Activated T-cell treated with anti-CD3 and anti-CD28 coated beads, Interleukin-2, amount 50 U/mL, for 1 hour (primary cell): ENCODE results near the gene CLPX.
"Not testable (repeated sequence)": the region's sequence is repeated elsewhere in the genome, so short reads cannot be mapped to it uniquely, and the experiment has no call there.

Experiments
- DNase-seq: peaks from one replicate; pipeline ENCODE4 v3.0.0-alpha.2; 2020

The CLPX gene

DNA sequence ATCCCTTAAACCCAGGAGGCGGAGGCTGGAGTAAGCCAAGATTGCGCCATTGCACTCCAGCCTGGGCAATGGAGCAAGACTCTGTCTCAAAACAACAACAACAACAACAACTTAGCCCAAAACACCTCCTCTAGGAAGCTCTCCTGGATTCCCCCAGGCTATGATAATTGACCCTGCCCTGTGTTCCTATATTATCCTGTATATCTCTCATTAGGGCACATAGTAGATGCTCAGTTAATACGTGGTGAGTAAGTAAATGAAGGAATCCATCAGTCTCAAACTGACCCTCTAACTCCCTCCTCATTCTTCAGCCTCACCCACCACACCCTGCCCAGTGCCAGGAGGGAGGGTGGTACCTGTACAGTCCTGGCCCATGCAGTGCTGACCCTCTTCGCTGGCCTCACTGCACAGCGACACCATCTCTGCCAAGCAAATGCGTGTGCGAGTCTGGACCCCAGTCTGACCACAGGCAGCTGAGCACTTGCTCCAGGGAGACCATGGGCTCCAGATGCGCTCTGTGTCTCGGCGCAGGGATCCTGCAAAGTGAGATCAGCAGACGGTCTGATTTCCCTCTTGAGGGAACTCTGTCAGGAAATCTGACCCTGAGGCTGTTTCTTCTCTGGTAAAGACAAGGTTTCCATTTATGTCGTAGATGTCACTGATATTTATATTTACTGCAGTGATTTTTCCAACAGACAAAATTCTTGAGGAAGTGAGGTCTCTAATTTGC, 20.0 kb upstream of the CLPX start:
- no peak for DNase-seq

DNA sequence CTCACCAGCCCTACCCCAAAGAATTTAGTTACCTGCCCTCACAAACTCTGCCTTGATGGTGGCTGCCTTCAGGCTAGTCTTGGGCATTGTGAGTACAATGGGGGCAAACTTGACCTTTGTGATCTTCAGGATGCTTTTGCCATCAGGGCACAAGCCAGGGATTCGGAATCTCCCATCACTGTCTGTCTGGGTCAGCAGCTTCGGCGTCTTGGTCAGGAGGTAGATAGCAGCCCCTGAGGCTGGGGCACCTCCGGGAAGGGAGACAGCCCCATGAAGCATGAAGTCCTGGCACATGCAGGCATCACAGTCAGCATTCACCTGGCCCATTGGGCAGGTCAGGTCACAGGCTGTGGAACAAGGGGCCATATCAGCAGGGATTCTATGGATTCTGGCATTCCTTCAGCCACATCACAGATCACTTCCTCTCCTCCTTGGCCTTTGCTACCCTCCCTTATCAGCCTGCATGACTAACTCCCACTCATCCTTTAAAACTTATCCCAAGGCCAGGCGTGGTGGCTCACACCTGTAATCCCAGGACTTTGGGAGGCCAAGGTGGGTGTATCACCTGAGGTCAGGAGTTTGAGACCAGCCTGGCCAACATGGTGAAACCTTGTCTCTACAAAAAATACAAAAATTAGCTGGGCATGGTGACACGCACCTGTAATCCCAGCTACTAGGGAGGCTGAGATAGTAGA, 19.2 kb upstream of the CLPX start:
- no peak for DNase-seq

DNA sequence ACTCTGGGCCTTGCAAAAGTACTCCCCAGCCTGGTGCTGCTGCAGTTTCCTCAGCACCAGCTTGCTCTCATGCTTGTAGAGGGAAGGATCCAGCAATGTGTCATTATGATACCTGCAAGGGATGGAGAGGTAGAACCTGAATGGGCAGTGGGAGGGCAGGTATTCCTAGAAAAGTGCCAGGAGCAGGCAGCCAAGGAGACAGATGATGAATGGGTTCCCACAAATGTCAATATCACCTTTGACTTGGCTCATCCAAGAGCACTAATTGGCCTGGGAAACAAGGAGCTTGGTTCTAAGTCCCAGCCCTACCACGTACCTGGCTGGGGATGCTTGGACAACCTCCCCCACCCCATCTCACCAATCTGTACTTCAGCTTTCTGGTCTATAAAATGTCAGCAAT, 16.8 kb upstream of the CLPX start:
- DNase-seq, result no peak

DNA sequence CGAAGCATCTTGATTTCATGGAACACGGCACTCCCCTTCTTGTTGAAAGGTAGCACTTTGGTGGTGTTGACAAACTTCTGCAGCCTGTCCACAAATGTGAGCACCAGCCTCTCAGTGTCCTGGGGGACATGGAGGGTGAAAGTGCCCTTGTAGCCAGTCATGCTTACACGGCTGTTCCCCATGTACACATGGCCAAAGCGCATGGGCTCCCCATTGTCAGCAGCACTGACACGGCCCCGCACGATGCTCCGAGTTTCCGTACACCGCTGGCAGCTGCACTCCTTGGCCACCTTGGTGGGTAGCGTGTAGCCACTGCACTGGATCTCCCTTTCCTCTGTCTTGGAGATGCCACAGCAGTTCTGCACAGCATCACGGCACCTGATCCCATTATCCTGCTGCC, 13.4 kb upstream of the CLPX start:
- DNase-seq, result no peak

DNA sequence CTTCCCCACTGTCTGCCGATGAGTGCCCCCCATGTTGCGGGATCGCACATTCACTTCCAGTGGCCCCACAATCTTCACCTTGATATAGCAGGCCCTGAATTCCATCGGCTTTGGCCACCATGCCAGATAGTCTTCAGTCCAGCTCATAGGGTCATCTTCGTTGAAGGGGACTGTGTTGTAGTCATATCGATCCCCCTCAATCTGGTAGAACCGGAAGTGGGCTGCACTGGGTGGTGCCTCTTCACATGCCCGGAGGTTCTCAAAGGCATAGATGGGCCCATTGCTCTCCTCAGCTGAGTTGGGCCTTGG, 12.1 kb upstream of the CLPX start:
- DNase-seq, result no peak

- DNase-seq, result no peak
Observed at GRCh38 chr15:65196637-65197336, 11.6 kb upstream of the CLPX start.

GRCh38 chr15:65195548-65195923, 10.4 kb upstream of the CLPX start:
- DNase-seq, result no peak

- DNase-seq, result no peak
Observed at GRCh38 chr15:65194826-65195547, 9.8 kb upstream of the CLPX start.

GRCh38 chr15:65192016-65192415, 6.9 kb upstream of the CLPX start:
- no peak for DNase-seq

DNA sequence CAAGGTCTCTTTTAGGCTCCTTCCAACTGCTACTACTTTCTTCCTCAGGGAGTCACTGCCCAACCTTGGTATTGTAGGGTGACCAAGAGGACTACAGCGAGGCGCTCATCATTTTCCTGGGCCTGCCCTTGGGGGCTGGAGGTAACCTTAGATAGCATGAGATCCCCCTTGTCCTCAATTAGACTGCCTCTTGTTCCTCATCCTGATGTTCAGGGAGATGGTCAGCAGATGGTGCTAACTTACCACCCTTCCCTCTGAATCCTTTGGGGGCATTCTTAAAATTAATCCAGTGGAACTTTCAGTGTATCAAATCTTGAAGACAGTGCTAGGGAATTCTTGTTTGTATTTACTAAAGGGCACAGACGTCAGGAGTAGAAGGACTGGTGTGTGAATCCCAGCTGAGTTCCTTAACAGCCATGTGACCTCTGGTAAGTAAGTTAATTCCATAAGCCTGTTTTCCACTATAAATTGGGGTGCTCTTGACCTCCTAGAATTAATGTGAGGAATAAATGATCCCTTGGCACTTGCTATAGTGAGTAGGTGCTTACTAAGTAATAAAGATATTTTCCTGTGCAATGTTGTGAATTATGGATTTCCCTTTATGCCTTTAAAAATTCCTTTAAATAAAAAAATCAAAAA, 4.1 kb upstream of the CLPX start:
- no peak for DNase-seq

DNA sequence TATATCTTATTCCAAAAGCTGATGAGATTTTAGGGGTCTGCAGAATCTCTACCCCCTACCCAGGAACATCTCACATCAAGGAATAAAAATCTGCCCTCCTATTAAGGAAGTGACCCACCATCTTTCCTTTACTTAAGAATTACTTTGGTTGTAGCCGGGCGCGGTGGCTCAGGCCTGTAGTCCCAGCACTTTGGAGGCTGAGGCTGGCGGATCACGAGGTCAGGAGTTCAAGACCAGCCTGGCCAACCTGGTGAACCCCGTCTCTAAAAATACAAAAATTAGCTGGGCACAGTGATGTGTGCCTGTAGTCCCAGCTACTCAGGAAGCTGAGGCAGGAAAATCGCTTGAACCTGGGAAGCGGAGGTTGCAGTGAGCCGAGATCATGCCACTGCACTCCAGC, 3.3 kb upstream of the CLPX start:
- DNase-seq, result not testable (repeated sequence)

- peak; percentile 51 for DNase-seq
Observed at GRCh38 chr15:65184305-65184867, 756 bp downstream of the CLPX start.

GRCh38 chr15:65183865-65184159, 1.3 kb downstream of the CLPX start:
- no peak for DNase-seq

DNA sequence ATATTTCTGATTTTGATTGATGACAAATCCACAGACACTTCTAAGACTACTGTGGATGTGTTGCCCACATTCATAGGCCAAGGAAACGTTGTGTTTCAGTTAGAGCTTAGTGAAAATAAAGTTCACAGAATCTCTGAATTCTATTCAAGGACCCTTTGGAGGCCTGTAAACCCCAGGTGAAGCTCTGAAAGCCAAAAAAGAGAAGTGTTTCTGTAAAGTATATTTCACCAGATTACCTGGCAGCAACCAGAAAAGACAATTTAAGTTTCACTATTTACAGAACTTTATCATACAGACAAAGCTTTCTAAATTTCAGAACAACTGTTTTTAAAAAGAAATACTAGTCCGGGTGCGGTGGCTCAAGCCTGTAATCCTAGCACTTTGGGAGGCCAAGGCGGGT, 2.6 kb downstream of the CLPX start:
- no peak for DNase-seq

DNA sequence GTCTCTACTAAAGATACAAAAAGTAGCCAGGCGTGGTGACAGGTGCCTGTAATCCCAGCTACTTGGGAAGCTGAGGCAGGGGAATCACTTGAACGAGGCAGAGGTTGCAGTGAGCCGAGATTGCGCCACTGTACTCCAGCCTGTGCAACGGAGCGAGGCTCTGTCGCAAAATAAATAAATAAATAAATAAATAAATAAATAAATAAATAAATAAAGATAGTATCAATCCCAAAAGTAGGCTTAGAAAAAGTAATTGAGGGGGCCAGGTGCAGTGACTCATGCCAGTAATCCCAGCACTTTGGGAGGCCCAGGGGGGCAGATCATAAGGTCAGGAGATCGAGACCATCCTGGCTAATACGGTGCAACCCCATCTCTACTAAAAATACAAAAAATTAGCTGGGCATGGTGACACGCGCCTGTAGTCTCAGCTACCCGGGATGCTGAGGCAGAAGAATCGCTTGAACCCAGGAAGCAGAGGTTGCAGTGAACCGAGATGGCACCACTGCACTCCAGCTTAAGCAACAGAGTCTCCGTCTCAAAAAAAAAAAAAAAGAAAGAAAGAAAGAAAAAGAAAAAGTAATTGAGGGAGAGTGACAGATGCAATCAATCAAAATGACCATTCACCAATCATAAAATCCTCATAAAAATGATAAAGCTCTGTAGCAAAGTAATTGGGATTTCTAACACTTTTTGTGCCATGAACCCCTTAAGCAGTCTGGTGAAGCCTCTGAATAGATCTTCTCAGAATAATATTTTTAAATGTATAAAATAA, 3.4 kb downstream of the CLPX start:
- DNase-seq, result not testable (repeated sequence)

GRCh38 chr15:65180167-65180566, 5.0 kb downstream of the CLPX start:
- no peak for DNase-seq

- DNase-seq, result no peak
Observed at GRCh38 chr15:65177901-65178300, 7.2 kb downstream of the CLPX start.

DNA sequence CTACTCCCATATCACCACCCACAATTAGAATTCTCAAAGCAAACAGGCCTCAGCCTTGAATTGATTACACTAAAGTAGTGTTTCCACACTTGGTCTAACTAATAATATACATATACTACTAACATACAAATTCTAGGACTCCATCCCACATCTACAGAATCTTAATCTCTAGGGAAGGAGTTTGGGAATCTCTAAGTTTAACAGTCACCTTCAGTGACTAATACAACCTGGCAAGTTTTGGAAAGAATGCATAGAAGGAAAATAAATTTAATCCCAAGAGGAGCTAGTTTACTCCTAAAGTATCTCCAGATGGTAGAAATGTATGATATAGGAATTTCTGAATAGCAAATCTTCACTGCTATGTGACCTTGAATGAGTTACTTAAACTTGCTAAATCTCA, 9.1 kb downstream of the CLPX start:
- no peak for DNase-seq

GRCh38 chr15:65175511-65175910, 9.6 kb downstream of the CLPX start:
- DNase-seq, result no peak

GRCh38 chr15:65174509-65174908, 10.6 kb downstream of the CLPX start:
- DNase-seq, result no peak

DNA sequence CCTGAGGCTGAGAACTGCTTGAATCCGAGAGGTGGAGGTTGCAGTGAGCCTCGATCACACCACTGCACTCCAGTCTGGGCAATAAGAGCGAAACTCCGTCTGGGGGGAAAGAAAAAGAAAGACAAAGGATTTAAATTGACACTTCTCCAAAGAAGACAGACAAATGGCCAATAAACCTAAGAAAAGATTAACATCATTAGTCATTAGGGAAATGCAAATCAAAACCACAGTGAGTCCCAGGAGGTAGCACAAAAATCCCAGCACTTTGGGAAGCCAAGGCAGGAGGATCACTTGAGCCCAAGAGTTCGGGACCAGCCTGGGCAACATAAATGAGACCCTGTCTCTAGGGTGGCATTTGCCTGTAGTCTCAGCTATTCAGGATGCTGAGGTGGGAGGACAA, 12.6 kb downstream of the CLPX start:
- no peak for DNase-seq

- DNase-seq, result no peak
Observed at GRCh38 chr15:65171428-65171827, 13.7 kb downstream of the CLPX start.
